Measurements from ENCODE around the gene KCNA5. TPM values are rescaled to one million over a fixed set of nuclear protein-coding genes. Genes with fewer than 3 reads are reported as not detected.

The KCNA5 gene
- total RNA-seq, 1 experiment from 2014 or later: not detected

GRCh38 chr12:5015711-5016492 is 27.8 kb upstream of the KCNA5 start:
- Histone ChIP-seq H3K27ac (ENCODE audit: low read length) (no peak overlapping the region), H3K9me2 (replicated peaks; ENCODE audit: low read length) (no peaks in the 10 kb centered on the region), H3K9ac (ENCODE audit: low read length) (no peak overlapping the region), H3K9me3 (ENCODE audit: low read length) (no peaks in the 10 kb centered on the region), H3K36me3 (ENCODE audit: low read depth, low read length) (no peaks in the 10 kb centered on the region), H3K4me3 (ENCODE audit: low read length) (no peak overlapping the region), H2AFZ (ENCODE audit: low read length) (no peak overlapping the region), H3F3A (ENCODE audit: low read length, unreplicated experiment) (no peaks in the 10 kb centered on the region), H3K4me1 (ENCODE audit: insufficient read depth, low read length) (no peaks in the 10 kb centered on the region), H3K27me3 (ENCODE audit: low read length) (peaks cover 7% of the 10 kb centered on the region; the same call in 1 of the 2 replicates), H3K4me2 (ENCODE audit: low read length) (no peak overlapping the region), H3K79me2 (ENCODE audit: low read length) (no peaks in the 10 kb centered on the region), H4K20me1 (ENCODE audit: low read length) (no peaks in the 10 kb centered on the region)
- TF ChIP-seq EZH2phosphoT487 (IDR thresholded peaks at IDR 0.05; ENCODE audit: borderline replicate concordance, low read length) (no peak), EZH2 (IDR thresholded peaks at IDR 0.05; ENCODE audit: low read length, unreplicated experiment) (no peak)
- TF ChIP-seq, protein P1, sequence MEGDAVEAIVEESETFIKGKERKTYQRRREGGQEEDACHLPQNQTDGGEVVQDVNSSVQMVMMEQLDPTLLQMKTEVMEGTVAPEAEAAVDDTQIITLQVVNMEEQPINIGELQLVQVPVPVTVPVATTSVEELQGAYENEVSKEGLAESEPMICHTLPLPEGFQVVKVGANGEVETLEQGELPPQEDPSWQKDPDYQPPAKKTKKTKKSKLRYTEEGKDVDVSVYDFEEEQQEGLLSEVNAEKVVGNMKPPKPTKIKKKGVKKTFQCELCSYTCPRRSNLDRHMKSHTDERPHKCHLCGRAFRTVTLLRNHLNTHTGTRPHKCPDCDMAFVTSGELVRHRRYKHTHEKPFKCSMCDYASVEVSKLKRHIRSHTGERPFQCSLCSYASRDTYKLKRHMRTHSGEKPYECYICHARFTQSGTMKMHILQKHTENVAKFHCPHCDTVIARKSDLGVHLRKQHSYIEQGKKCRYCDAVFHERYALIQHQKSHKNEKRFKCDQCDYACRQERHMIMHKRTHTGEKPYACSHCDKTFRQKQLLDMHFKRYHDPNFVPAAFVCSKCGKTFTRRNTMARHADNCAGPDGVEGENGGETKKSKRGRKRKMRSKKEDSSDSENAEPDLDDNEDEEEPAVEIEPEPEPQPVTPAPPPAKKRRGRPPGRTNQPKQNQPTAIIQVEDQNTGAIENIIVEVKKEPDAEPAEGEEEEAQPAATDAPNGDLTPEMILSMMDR (conservative IDR thresholded peaks at IDR 0.05; ENCODE audit: low read depth, low read length): no peak
- DNase-seq: no peak
- no TSS peak for BruUV-seq (replicated peaks)
- CTCF ChIA-PET: no interaction called here
- intact Hi-C loops (cut with micrococcal nuclease): no loop called here
- no peak for ATAC-seq
- POLR2A ChIA-PET (ENCODE audit: unreplicated experiment): no interaction called here

DNA sequence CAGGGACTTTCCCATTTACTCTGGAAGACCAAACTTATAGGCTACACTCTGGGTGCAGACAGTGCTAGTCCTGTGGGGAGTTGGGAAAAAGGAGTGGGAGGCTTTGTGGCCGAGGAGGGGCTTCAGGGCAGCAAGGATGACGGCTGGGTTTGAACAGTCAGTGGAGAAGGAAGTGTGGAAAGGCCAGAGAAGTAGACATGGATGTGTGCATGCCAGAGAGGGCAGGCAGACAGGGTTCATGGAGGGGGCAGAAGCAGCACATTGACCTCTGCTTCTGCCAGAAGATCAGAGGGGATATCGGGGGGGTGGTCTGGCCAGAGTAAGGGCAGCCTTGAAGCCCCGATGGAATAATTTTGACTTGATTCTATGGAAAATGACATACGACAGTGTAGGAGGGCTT is 27.2 kb upstream of the KCNA5 start:
- no peaks in the 10 kb centered on the region for H4K20me1 ChIP-seq (ENCODE audit: low read length)
- ChIA-PET CTCF (no interaction called here), POLR2A (ENCODE audit: unreplicated experiment) (no interaction called here)
- H3K9me2 ChIP-seq (replicated peaks; ENCODE audit: low read length): no peaks in the 10 kb centered on the region
- no peaks in the 10 kb centered on the region for H3K79me2 ChIP-seq (ENCODE audit: low read length)
- H3K9me3 ChIP-seq (ENCODE audit: low read length): no peaks in the 10 kb centered on the region
- no peak overlapping the region for H2AFZ ChIP-seq (ENCODE audit: low read length)
- no TSS peak for BruUV-seq (replicated peaks)
- H3K27ac ChIP-seq (ENCODE audit: low read length): no peak overlapping the region
- DNase-seq (no peak), ATAC-seq (no peak)
- H3F3A ChIP-seq (ENCODE audit: low read length, unreplicated experiment): no peaks in the 10 kb centered on the region
- intact Hi-C loops (cut with micrococcal nuclease): no loop called here
- peaks cover 7% of the 10 kb centered on the region; the same call in 1 of the 2 replicates for H3K27me3 ChIP-seq (ENCODE audit: low read length)
- no peaks in the 10 kb centered on the region for H3K4me1 ChIP-seq (ENCODE audit: insufficient read depth, low read length)
- no peak overlapping the region for H3K4me3 ChIP-seq (ENCODE audit: low read length)
- H3K9ac ChIP-seq (ENCODE audit: low read length): no peak overlapping the region
- H3K4me2 ChIP-seq (ENCODE audit: low read length): no peak overlapping the region
- no peak for TF ChIP-seq EZH2 (IDR thresholded peaks at IDR 0.05; ENCODE audit: low read length, unreplicated experiment)
- TF ChIP-seq, protein P1 (conservative IDR thresholded peaks at IDR 0.05; ENCODE audit: low read depth, low read length): no peak
- TF ChIP-seq EZH2phosphoT487 (IDR thresholded peaks at IDR 0.05; ENCODE audit: borderline replicate concordance, low read length): no peak
- H3K36me3 ChIP-seq (ENCODE audit: low read depth, low read length): no peaks in the 10 kb centered on the region

DNA sequence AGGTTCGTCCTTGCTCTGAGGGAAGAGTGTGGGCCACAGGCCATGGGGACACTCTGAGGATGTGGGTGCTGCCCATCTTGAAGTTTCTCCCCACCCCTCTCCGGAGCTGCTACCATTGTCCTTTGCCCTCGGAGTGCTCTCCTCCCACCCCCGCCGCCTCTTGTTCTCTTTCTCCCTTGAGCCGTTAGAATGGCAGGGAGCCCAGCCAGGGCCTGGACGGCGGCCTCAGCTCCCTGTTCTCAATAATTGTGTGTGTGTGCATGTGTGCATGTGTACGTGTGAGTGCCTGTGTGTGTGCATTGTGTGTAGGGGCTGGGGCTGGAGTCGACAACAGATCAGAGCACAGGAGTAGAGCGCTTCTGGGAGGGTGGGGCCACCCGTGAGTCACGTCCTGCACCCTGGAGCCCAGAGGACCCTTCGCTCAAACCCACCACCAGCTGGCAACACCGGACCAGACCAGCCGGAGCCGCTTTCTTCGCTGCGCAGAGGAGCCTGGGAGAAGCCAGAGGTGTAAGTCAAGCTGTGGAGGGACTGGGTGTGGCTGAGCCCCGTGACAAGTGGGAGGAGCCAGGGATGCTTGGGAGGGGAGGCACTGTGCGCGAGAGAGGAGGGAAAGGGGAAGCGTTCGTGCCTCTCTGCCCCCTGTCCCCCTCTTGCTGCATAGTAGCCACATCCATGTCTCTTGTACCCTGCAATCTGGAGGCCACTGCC is 25.9 kb upstream of the KCNA5 start:
- Histone ChIP-seq H3K9ac (ENCODE audit: low read length) (no peak overlapping the region), H3F3A (ENCODE audit: low read length, unreplicated experiment) (no peaks in the 10 kb centered on the region), H3K4me1 (ENCODE audit: insufficient read depth, low read length) (no peaks in the 10 kb centered on the region), H3K4me3 (ENCODE audit: low read length) (no peak overlapping the region), H3K79me2 (ENCODE audit: low read length) (no peaks in the 10 kb centered on the region), H3K9me3 (ENCODE audit: low read length) (no peaks in the 10 kb centered on the region), H3K27ac (ENCODE audit: low read length) (no peak overlapping the region), H3K4me2 (ENCODE audit: low read length) (no peak overlapping the region), H4K20me1 (ENCODE audit: low read length) (no peaks in the 10 kb centered on the region), H3K36me3 (ENCODE audit: low read depth, low read length) (no peaks in the 10 kb centered on the region), H3K27me3 (ENCODE audit: low read length) (peaks cover 3% of the 10 kb centered on the region; the same call in 1 of the 2 replicates), H3K9me2 (replicated peaks; ENCODE audit: low read length) (no peaks in the 10 kb centered on the region), H2AFZ (ENCODE audit: low read length) (no peak overlapping the region)
- BruUV-seq (replicated peaks): no TSS peak
- DNase-seq: no peak
- ChIA-PET POLR2A (ENCODE audit: unreplicated experiment) (no interaction called here), CTCF (no interaction called here)
- no peak for ATAC-seq
- TF ChIP-seq EZH2 (IDR thresholded peaks at IDR 0.05; ENCODE audit: low read length, unreplicated experiment) (no peak), EZH2phosphoT487 (IDR thresholded peaks at IDR 0.05; ENCODE audit: borderline replicate concordance, low read length) (no peak)
- TF ChIP-seq, protein P1 (conservative IDR thresholded peaks at IDR 0.05; ENCODE audit: low read depth, low read length): no peak
- intact Hi-C loops (cut with micrococcal nuclease): no loop called here
